Measurements from ENCODE around the gene ENAM. TPM values are rescaled to one million over a fixed set of nuclear protein-coding genes. Genes with fewer than 3 reads are reported as not detected.

Gene ENAM
- polyA plus RNA-seq, 1 of the 3 experiments (the other 2 are of a cell fraction): 0.20 TPM

GRCh38 chr4:70667740-70668535 lies 39.4 kb downstream of the ENAM start (continued):
- TF ChIP-seq NRF1 (IDR thresholded peaks at IDR 0.05; ENCODE audit: low read depth, low read length) (no peak), POLR2AphosphoS5 (IDR thresholded peaks at IDR 0.05; ENCODE audit: low read depth, low read length) (no peak), USF1 (IDR thresholded peaks at IDR 0.05; ENCODE audit: borderline replicate concordance, low read depth) (no peak), RCOR1 (IDR thresholded peaks at IDR 0.05; ENCODE audit: low read length) (no peak), GATA2 (CRISPR knock-in tag; IDR thresholded peaks at IDR 0.05) (no peak), MEF2A (IDR thresholded peaks at IDR 0.05; ENCODE audit: borderline replicate concordance, low read depth) (no peak), FOXM1 (IDR thresholded peaks at IDR 0.05; ENCODE audit: low read depth) (no peak)

- H3K36me3 ChIP-seq (replicated peaks in 1 of 2; ENCODE audit: control insufficient read depth in 1 of 2, insufficient read depth in 2 of 2, low read length in 1 of 2): no peaks in the 10 kb centered on the region
- no peaks in the 10 kb centered on the region for H3K9me3 ChIP-seq
- no peak overlapping the region for H3K9ac ChIP-seq
- H3K4me3 ChIP-seq (ENCODE audit: low read depth in 2 of 2, low read length in 1 of 2): no peak overlapping the region
- no peak overlapping the region for H3K27ac ChIP-seq (ENCODE audit: low read depth in 2 of 2, low read length in 1 of 2)
- TF ChIP-seq GATA2 (CRISPR knock-in tag; IDR thresholded peaks at IDR 0.05) (no peak), CHD2 (IDR thresholded peaks at IDR 0.05; ENCODE audit: low read length, partially characterized antibody) (no peak), POLR2AphosphoS5 (IDR thresholded peaks at IDR 0.05; ENCODE audit: low read depth, low read length) (no peak), RFX5 (IDR thresholded peaks at IDR 0.05; ENCODE audit: low read length) (no peak), RAD21 (IDR thresholded peaks at IDR 0.05; ENCODE audit: low read length) (no peak), RXRA (IDR thresholded peaks at IDR 0.05; ENCODE audit: borderline replicate concordance, low read depth) (no peak), MEF2A (IDR thresholded peaks at IDR 0.05; ENCODE audit: borderline replicate concordance, low read depth) (no peak), ZBTB33 (IDR thresholded peaks at IDR 0.05; ENCODE audit: borderline replicate concordance, low read depth) (no peak), USF1 (IDR thresholded peaks at IDR 0.05; ENCODE audit: borderline replicate concordance, low read depth) (no peak), SMC3 (IDR thresholded peaks at IDR 0.05; ENCODE audit: low read depth, low read length) (no peak), USF2 (IDR thresholded peaks at IDR 0.05; ENCODE audit: borderline replicate concordance, low read depth, low read length) (no peak)
- H3F3A ChIP-seq (replicated peaks; ENCODE audit: insufficient read depth): peaks cover 4% of the 10 kb centered on the region
- peaks cover 6% of the 10 kb centered on the region; the same call in 1 of the 2 replicates for H3K27me3 ChIP-seq (ENCODE audit: insufficient read depth)
- WGBS (ENCODE audit: low lambda C conversion rate): 4% methylated on average over 5 of the region's 5 CpGs
- POLR2A ChIA-PET: no interaction called here
- no peak for DNase-seq
- no peak overlapping the region for H3K4me2 ChIP-seq
- no peaks in the 10 kb centered on the region; a peak in 1 of 4 replicates for H3K4me1 ChIP-seq (ENCODE audit: control insufficient read depth in 1 of 2, insufficient read depth in 2 of 2, low read depth in 1 of 2, low read length in 1 of 2)
- no peaks in the 10 kb centered on the region for H3K79me2 ChIP-seq (ENCODE audit: insufficient read depth)
- H3K9me2 ChIP-seq: no peaks in the 10 kb centered on the region
- H4K20me1 ChIP-seq (ENCODE audit: insufficient read depth): no peaks in the 10 kb centered on the region
- H2AFZ ChIP-seq (ENCODE audit: low read depth): no peak overlapping the region
- CTCF ChIA-PET: interaction anchor here (1.0 kb wide), 1 partner anchor 19 kb away, joined by 5 read pairs; no protein-coding TSS in a partner anchor
Observed at GRCh38 chr4:70670332-70671014, 41.9 kb downstream of the ENAM start.
